LNCaP clone FGC (cell line): ENCODE measurements around the gene TRIP11.

Source experiments
- DNase-seq: peaks from one replicate; pipeline ENCODE4 v3.0.0-alpha.2; 2011; ENCODE audit warnings: low read depth
- H3K4me3 ChIP-seq: 2 replicates; pipeline ENCODE4 v1.5.1; 2011; ENCODE audit warnings: mild to moderate bottlenecking, low read depth, low read length, control low read depth
- CTCF ChIP-seq: IDR thresholded peaks from 2 replicates; pipeline ENCODE4 v1.5.1; 2012; ENCODE audit warnings: mild to moderate bottlenecking; ENCODE audit not compliant: control insufficient read depth, insufficient read depth; ENCODE audit errors: extremely low read depth

TRIP11 gene

GRCh38 chr14:91985521-91986255 is 54.2 kb downstream of the TRIP11 start:
- DNase-seq, result no peak
- TF ChIP-seq CTCF, result no peak
- H3K4me3 ChIP-seq, result no peak overlapping the region

- no peak for DNase-seq
- H3K4me3 ChIP-seq, result no peak overlapping the region
- no peak for TF ChIP-seq CTCF
These were observed 54.9 kb downstream of the TRIP11 start for GRCh38 chr14:91985008-91985407.

GRCh38 chr14:91983588-91983987 is 56.3 kb downstream of the TRIP11 start:
- no peak for TF ChIP-seq CTCF
- H3K4me3 ChIP-seq, result no peak overlapping the region
- DNase-seq, result no peak

- no peak for DNase-seq
- no peak overlapping the region for H3K4me3 ChIP-seq
- no peak for TF ChIP-seq CTCF
These were observed 59.7 kb downstream of the TRIP11 start for GRCh38 chr14:91980157-91980556.

GRCh38 chr14:91977884-91978283 is 62.0 kb downstream of the TRIP11 start:
- H3K4me3 ChIP-seq, result no peak overlapping the region
- TF ChIP-seq CTCF, result no peak
- DNase-seq, result no peak

GRCh38 chr14:91975763-91976162 is 64.1 kb downstream of the TRIP11 start:
- DNase-seq, result no peak
- no peak overlapping the region for H3K4me3 ChIP-seq
- no peak for TF ChIP-seq CTCF

GRCh38 chr14:91971188-91971778 is 68.6 kb downstream of the TRIP11 start:
- no peak for DNase-seq
- no peak overlapping the region for H3K4me3 ChIP-seq
- no peak for TF ChIP-seq CTCF
